ENCODE results near the gene PRKCI. TPM values are rescaled to one million over a fixed set of nuclear protein-coding genes. Genes with fewer than 3 reads are reported as not detected.

Gene PRKCI
- total RNA-seq, result 21.2 and 23.1 TPM in 2 replicates

DNA sequence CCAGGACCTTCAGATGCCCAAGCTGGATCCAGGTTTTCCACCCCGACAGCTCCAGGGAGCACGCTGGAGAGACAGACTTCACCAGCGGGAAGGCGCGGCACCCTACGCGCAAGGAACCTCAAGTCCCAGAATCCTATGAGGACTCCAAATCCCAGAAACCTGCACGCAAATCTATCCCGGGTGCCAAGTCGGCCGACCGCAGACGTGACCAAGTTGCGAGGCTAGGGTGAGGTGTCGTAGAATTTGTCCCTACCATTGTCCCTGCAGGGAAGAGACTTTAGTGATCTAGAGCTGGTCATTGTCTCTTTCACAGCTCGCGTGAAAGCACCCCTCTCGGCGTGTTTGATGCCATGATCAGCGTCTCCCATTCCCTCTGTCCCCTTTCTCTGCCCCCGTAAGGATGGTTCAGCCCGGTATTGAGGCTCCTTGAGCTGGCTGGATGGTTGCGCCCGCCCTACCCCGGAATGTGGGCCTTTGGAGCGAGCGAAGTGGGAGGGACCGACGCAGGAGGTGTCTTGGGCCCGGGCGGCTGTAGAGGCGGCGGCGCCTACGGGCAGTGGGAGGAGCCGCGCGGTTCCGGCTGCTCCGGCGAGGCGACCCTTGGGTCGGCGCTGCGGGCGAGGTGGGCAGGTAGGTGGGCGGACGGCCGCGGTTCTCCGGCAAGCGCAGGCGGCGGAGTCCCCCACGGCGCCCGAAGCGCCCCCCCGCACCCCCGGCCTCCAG, at the start of gene PRKCI:
Gene PRKCI (plus strand): TSS at position 501 of the 723 bp plus-strand sequence. CDS start 246 bp downstream, outside the sequence.

DNA sequence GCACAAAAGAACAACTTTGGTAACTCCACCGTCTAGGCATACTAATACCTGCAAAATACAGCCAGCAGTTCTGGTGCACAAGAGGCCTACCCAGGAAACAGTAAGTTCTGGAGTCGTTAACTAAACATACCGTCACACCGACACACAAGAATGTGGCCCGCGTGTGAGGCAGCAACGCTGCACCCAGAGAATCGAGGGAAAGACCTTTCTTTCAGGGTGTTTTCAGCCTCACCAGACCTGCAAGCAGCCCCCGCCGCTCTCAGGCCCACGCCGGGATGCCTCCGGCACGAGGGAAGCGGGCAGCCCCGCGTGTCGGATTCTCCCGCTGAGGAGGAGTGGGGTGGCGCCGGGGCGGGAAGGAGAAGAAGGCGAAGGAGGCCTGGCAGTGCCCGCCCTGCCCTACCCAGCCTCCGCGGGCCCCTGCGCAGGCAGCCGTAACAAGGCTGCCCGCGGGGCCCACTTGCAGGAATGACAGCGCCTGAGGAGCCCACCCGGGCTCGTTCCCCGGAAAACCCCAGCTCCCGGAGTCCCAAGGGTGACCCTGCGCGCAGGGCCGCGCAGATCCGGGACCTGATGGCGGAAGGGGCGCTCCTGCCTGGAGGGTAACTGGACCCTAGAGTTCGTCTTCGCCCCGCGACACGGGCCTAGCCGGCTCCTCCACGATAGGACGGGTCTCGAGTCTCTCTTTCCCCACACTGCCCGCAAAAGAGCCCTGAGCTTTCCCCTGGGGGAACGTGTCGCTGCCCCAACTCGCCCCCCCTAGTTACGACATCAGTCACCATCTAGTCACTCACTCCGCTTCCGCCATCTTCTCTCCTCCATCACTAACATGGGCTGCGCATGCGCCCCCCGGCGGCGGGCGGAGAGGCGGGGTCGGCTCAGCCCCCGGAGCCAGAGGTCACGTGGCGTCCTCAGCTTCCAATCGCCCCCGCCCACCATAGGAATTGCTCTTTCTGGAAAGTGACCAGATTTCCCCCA, 41.0 kb upstream of the PRKCI start, which contains the start of gene PHC3:
Gene PHC3 (minus strand): TSS at position 826 of the 978 bp plus-strand sequence. CDS start 18 bp downstream, at position 808.

Other genes with a start within 250 kb of the PRKCI start
- 0.59 TPM in 1 of 2 replicates, not detected in the other for gene GPR160, start 184.4 kb upstream of the PRKCI start, total RNA-seq
- gene PHC3, start 40.7 kb upstream of the PRKCI start, total RNA-seq, result 21.6 and 35.6 TPM in 2 replicates
- 10.4 and 14.6 TPM in 2 replicates for gene SKIL, start 135.3 kb downstream of the PRKCI start, total RNA-seq
- 96.8 and 114 TPM in 2 replicates for gene CLDN11, start 196.4 kb downstream of the PRKCI start, total RNA-seq